Pancreas (tissue), 10 donors: ENCODE results near the gene CTCFL. TPM values are rescaled to one million over a fixed set of nuclear protein-coding genes. Genes with fewer than 3 reads are reported as not detected.

Experiments
- ATAC-seq, 4 donors: fragments of 200-7000 bp; cut with Tn5 transposase; one replicate each; pipeline versions ENCODE4 v1.8.0 to v1.9.1; 2020; ENCODE audit warnings: mild to moderate bottlenecking in 4 of 4, moderate library complexity in 4 of 4
- DNase-seq, 6 donors: peaks; one replicate each; pipeline ENCODE4 v3.0.0-alpha.2; 2020
- FAIRE-seq: peaks from 2 replicates; lab custom pipeline; 2012; peaks lifted over from hg19 to GRCh38; lab: Jason Lieb, UNC
- H3K27ac ChIP-seq, 4 donors: fragments of 200-600 bp; sonication (generic); 1 replicate in 3 of 4; 2 replicates in 1 of 4; pipeline versions ENCODE4 v1.5.0 to v1.8.0; 2020
- H3K27me3 ChIP-seq, 4 donors: fragments of 200-600 bp; one replicate each; pipeline ENCODE4 v1.8.0; 2021
- H3K36me3 ChIP-seq, 3 donors: fragments of 200-600 bp; sonication (generic) in 1 of 3; one replicate each; pipeline versions ENCODE4 v1.5.0 to v1.8.0; 2020 to 2021
- H3K4me1 ChIP-seq, 3 donors: fragments of 200-600 bp; one replicate each; pipeline ENCODE4 v1.8.0; 2021
- H3K4me3 ChIP-seq, 4 donors: fragments of 200-600 bp; sonication (generic) in 2 of 4; one replicate each; pipeline versions ENCODE4 v1.5.0 to v1.8.0; 2020 to 2021
- H3K9me3 ChIP-seq, 4 donors: fragments of 200-600 bp; one replicate each; pipeline ENCODE4 v1.8.0; 2021
- WGBS, 2 donors: extraction: QIAGEN DNeasy Blood & Tissue Kit; methylation state at CpG; one replicate each; pipeline ENCODE4 v1.1.7; 2013; 5-methylcytosine and 5-hydroxymethylcytosine counted together
- intact Hi-C, 3 donors: fragments of 100-400 bp; cut with DNase I; formaldehyde crosslinking; loops; one replicate each; pipeline versions ENCODE4 v1.11.1 to v1.14.2; 2022
- polyA plus RNA-seq, 2 donors: library from polyadenylated mRNA; stranded (reverse); fragments of 200-250 nt; gene quantifications; one replicate each; pipeline ENCODE4 v1.2.3, GENCODE V29; 2013
- total RNA-seq, 6 donors: library from RNA; stranded (reverse); fragmentation: NEBNext Ultra II Directional in 4 of 6; extraction: Animal tissue kit (Norgen Biotek cat#: 25700) in 4 of 6; gene quantifications; one replicate each; pipeline versions ENCODE4 v1.2.1 to v1.2.4, GENCODE V29; 2021 to 2023
- TF ChIP-seq, protein P1 (sequence below), 4 donors: fragments of 200-600 bp; sonication (generic) in 3 of 4; IDR thresholded peaks; one replicate each; pipeline versions ENCODE4 v1.5.0 to v1.8.0; 2021; ENCODE audit warnings: antibody characterized with exemption in 4 of 4
- donor health status: healthy with polysubstance abuse.
- donor health status: DM: no; HTN: no; CAD: no; lungs with moderate emphysema.
- donor health status: DM: no; HTN: no; CAD: no.
- donor health status: control.
- donor health status: control.
- donor health status: Bipolar disorder and iron deficiency.
- donor health status: DM: yes; HTN: yes; CAD: no.
- donor health status: DM: no; HTN: no; CAD: no.
- donor health status: DM: no; HTN: no; CAD: no.
- donor health status: DM: yes; HTN: yes; CAD: no.

The CTCFL gene
- total and polyA plus RNA-seq, 8 donors: 0.16 TPM; not detected in 7

DNA sequence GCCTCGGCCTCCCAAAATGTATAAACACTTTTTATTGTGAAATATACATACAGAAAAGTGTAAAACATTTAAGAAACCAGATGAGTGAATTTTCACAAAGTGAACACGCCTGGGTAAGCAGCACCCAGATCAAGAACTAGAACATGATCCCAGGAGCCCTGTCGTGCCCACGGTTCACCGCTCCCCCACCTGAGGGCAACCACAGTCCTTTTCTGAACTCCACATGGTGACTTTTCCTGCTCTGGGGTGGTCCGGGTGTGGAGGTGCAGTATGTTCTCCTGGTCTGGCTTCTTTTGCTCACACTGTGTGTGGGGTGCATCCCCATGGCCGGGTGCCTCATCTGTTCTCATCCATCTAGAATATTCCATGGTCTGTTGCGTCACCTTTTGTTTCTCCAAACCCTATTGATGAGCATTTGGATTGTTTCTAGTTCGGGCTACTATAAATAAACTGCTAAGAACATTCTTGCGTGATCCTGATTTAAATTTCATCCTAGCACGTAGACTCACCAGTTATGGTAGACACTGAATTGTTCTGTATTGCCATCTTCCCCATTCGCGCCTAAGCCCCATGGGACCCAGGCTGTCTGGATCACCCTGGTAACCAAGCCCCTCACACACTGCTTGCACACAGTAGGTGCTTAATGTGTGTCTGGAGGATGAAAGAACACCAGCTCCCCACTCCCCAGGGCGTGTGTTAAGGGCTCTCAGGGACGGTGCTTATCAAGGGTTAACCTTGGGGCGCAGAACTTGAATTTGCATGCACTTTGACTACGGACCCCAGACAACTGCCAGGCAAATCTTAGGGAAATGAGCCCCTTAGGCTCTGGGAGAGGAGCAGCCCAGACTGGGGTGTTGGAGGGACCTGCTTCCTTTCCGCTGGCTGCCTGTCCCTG lies 56.2 kb downstream of the CTCFL start:
- H3K36me3 ChIP-seq: no peaks in the 10 kb centered on the region
- no peak overlapping the region for H3K27ac ChIP-seq
- no peak for ATAC-seq
- no peaks in the 10 kb centered on the region for H3K9me3 ChIP-seq
- DNase-seq: peak in 1 of 6 donors; percentile 17
- FAIRE-seq: no peak
- TF ChIP-seq, protein P1, sequence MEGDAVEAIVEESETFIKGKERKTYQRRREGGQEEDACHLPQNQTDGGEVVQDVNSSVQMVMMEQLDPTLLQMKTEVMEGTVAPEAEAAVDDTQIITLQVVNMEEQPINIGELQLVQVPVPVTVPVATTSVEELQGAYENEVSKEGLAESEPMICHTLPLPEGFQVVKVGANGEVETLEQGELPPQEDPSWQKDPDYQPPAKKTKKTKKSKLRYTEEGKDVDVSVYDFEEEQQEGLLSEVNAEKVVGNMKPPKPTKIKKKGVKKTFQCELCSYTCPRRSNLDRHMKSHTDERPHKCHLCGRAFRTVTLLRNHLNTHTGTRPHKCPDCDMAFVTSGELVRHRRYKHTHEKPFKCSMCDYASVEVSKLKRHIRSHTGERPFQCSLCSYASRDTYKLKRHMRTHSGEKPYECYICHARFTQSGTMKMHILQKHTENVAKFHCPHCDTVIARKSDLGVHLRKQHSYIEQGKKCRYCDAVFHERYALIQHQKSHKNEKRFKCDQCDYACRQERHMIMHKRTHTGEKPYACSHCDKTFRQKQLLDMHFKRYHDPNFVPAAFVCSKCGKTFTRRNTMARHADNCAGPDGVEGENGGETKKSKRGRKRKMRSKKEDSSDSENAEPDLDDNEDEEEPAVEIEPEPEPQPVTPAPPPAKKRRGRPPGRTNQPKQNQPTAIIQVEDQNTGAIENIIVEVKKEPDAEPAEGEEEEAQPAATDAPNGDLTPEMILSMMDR (IDR thresholded peaks at IDR 0.05): no peak
- 58 to 77% methylated on average over 18 of the region's 18 CpGs for WGBS, 2 donors
- H3K4me3 ChIP-seq: no peak overlapping the region
- no peaks in the 10 kb centered on the region for H3K4me1 ChIP-seq
- H3K27me3 ChIP-seq: no peaks in the 10 kb centered on the region
- intact Hi-C loops: no loop called here

DNA sequence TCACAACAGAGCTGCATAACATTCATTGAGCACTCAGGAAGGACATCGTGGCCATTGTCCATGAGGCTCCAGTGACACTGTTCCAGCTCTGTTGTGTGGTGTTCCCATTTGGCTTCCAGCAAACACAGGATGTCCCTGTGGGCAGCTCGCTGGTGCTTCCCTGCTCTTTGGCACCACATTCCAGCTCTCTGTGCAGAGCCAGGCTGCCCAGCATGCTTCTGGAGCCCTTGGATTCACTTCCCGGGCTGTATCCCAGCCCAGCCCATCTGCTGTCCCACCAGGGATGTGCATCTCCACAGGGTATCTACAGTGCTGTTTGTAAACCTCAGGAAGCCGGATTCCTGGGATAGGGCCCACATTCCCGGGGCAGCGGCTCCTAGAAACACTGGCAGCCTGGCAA lies 57.2 kb downstream of the CTCFL start:
- WGBS, 2 donors: 30 to 47% methylated on average over 6 of the region's 6 CpGs
- intact Hi-C loops: no loop called here

DNA sequence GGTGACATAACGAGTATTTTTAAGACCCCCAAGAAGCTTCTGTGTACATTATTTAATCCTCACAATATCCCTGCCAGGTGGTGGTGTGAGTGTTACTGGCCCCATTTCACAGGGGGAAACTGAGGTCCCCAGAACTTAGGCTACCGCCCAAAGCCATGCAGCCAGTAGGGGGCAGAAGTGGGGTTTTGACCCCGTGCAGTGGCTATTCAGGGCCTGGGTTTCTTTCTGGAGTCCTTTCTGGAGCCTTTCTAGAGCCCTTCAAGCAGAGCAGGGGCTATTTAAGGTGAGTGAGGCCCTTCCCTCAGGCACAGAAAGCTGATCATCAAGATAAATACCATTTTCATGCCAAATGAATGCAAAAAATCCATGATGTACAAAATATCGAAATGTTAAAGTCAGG lies 59.0 kb downstream of the CTCFL start:
- Histone ChIP-seq H3K27ac (no peak overlapping the region), H3K4me1 (no peaks in the 10 kb centered on the region), H3K4me3 (no peak overlapping the region), H3K9me3 (no peaks in the 10 kb centered on the region), H3K36me3 (no peaks in the 10 kb centered on the region), H3K27me3 (no peaks in the 10 kb centered on the region)
- intact Hi-C loops: no loop called here
- DNase-seq: peak in 1 of 6 donors; percentile 7
- ATAC-seq: no peak
- TF ChIP-seq, protein P1 (IDR thresholded peaks at IDR 0.05): no peak
- 58 to 74% methylated on average over 4 of the region's 4 CpGs for WGBS, 2 donors
- FAIRE-seq: no peak

More for the DNA sequence above, 57.2 kb downstream of the CTCFL start:
- Histone ChIP-seq H3K27me3 (no peaks in the 10 kb centered on the region), H3K4me3 (no peak overlapping the region), H3K9me3 (no peaks in the 10 kb centered on the region), H3K27ac (no peak overlapping the region), H3K36me3 (no peaks in the 10 kb centered on the region), H3K4me1 (no peaks in the 10 kb centered on the region)
- TF ChIP-seq, protein P1 (IDR thresholded peaks at IDR 0.05): no peak
- ATAC-seq (no peak), DNase-seq (peak in 1 of 6 donors; percentile 37), FAIRE-seq (no peak)

DNA sequence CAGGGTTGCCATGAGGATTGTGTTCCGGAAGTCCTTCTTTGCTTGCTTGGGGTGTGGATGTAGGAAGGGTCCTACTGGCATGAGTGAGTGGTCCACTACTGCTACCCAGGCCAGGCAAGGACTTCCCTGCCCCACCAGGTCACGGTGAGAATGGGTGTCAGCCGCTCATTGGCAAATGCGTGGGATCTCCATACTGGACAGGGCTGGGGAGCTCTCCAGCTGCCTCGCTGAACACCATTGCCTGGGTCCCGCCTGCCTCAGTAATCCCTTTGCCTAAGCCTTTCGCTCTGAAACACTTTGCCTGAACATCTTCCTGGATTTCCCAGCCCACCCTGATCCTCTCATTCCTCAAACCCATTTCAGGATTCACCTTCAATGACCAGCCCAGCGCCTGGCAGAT lies 59.5 kb downstream of the CTCFL start:
- intact Hi-C loops: no loop called here
- no peak for FAIRE-seq
- no peak overlapping the region for H3K27ac ChIP-seq
- TF ChIP-seq, protein P1 (IDR thresholded peaks at IDR 0.05): no peak
- H3K36me3 ChIP-seq: no peaks in the 10 kb centered on the region
- H3K9me3 ChIP-seq: no peaks in the 10 kb centered on the region
- ATAC-seq: no peak
- H3K4me1 ChIP-seq: no peaks in the 10 kb centered on the region
- WGBS, 2 donors: 86 to 98% methylated on average over 7 to 8 of the region's 8 CpGs
- no peak overlapping the region for H3K4me3 ChIP-seq
- no peaks in the 10 kb centered on the region for H3K27me3 ChIP-seq
- peak in 1 of 6 donors; percentile 12 for DNase-seq
